Measurements from ENCODE around the gene LRCH4.

The LRCH4 gene

DNA sequence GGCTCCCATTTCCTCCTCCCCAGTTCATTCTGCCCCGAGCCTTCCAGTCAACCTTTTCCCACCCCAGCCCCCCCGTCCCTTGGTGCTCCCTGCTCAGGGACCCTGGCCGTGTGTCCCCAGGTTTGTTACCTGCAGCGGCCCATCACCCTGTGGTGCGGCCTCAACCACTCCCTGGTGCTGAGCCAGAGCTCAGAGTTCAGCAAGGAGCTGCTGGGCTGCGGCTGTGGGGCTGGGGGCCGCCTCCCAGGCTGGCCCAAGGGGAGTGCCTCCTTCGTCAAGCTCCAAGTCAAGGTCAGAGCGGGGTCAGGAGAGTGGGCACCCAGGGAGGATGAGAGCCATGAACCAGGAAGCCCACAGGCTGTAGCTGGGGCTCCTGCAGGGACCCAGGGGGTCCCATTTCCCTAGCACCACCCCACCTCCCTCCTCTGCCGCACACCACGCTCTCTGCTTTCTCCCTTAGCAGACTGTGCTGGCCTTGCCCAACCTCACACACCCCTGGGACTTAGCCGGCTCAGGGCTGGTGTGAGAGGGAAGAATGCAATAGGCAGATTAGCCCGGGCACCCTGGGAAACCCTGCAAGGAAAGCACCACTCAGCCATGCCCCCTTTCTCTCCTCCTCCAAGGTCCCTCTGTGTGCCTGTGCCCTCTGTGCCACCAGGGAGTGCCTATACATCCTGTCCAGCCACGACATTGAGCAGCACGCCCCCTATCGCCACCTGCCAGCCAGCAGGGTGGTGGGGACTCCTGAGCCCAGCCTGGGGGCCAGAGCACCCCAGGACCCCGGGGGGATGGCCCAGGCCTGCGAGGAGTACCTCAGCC lies 14.2 kb upstream of the LRCH4 start:
- H3K4me3 ChIP-seq (ENCODE audit: low read depth, low read length): no peak overlapping the region
- DNase-seq (ENCODE audit: low read depth, low spot score): no peak
- in situ Hi-C loops (cut with HindIII; ENCODE audit: low sequenced_read_pairs): no loop called here
- TF ChIP-seq, protein P1, sequence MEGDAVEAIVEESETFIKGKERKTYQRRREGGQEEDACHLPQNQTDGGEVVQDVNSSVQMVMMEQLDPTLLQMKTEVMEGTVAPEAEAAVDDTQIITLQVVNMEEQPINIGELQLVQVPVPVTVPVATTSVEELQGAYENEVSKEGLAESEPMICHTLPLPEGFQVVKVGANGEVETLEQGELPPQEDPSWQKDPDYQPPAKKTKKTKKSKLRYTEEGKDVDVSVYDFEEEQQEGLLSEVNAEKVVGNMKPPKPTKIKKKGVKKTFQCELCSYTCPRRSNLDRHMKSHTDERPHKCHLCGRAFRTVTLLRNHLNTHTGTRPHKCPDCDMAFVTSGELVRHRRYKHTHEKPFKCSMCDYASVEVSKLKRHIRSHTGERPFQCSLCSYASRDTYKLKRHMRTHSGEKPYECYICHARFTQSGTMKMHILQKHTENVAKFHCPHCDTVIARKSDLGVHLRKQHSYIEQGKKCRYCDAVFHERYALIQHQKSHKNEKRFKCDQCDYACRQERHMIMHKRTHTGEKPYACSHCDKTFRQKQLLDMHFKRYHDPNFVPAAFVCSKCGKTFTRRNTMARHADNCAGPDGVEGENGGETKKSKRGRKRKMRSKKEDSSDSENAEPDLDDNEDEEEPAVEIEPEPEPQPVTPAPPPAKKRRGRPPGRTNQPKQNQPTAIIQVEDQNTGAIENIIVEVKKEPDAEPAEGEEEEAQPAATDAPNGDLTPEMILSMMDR (IDR thresholded peaks at IDR 0.05; ENCODE audit: low read depth, low read length): no peak

DNA sequence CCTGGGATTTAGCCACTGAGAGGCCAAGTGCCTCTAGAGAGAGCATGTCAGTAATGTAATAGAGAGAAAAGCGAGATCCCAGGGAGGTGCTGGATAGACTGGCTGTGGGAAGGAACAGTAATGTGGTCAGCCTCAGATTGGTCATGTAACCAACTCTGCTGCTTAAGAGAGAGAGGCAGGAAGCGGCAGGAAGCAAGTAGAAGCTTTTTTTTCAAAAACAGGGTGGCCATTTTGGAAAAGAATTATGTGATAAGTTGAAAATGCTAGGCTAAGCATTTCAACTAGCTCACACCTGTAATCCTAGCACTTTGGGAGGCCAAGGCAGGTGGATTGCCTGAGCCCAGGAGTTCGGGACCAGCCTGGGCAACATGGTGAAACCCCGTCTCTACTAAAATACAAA lies 12.5 kb upstream of the LRCH4 start:
- H3K4me3 ChIP-seq (ENCODE audit: low read depth, low read length): no peak overlapping the region
- DNase-seq (ENCODE audit: low read depth, low spot score): peak; percentile 32
- in situ Hi-C loops (cut with HindIII; ENCODE audit: low sequenced_read_pairs): no loop called here
- TF ChIP-seq, protein P1 (IDR thresholded peaks at IDR 0.05; ENCODE audit: low read depth, low read length): no peak

DNA sequence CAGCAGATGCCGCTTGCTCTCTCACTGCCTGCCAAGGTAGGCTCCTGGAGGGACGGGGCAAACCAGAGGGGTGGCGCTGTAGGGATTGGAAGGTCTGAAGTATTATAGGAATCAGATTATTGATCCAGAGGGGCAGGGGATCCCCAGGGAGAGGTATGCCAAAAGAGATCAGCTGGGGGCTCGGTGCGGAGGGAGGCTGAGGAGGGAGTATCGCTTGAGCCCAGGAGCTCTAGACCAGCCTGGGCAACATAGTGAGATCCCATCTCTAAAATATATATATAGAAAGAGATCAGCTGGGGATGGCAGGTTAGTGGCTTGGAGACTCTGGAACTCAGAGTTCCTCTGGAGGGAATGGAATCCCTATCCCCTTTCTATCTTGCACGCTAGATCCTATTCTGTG lies 9.3 kb upstream of the LRCH4 start:
- TF ChIP-seq, protein P1 (IDR thresholded peaks at IDR 0.05; ENCODE audit: low read depth, low read length): no peak
- in situ Hi-C loops (cut with HindIII; ENCODE audit: low sequenced_read_pairs): no loop called here

DNA sequence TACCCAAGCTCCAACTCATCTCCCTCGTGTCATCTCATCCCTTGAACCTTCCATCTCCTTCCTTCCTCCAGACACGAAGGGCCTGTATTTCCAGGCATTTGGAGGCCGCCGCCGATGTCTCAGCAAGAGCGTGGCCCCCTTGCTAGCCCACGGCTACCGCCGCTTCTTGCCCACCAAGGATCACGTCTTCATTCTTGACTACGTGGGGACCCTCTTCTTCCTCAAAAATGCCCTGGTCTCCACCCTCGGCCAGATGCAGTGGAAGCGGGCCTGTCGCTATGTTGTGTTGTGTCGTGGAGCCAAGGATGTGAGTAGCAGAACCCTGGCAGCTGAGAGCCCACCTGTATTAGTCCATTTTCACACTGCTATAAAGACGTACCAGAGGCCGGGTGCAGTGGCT lies 5.7 kb upstream of the LRCH4 start:
- in situ Hi-C loops (cut with HindIII; ENCODE audit: low sequenced_read_pairs): no loop called here
- no peak overlapping the region for H3K4me3 ChIP-seq (ENCODE audit: low read depth, low read length)
- TF ChIP-seq, protein P1 (IDR thresholded peaks at IDR 0.05; ENCODE audit: low read depth, low read length): no peak
- DNase-seq (ENCODE audit: low read depth, low spot score): no peak

More for the DNA sequence above, 9.3 kb upstream of the LRCH4 start:
- no peak for DNase-seq (ENCODE audit: low read depth, low spot score)
- no peak overlapping the region for H3K4me3 ChIP-seq (ENCODE audit: low read depth, low read length)

DNA sequence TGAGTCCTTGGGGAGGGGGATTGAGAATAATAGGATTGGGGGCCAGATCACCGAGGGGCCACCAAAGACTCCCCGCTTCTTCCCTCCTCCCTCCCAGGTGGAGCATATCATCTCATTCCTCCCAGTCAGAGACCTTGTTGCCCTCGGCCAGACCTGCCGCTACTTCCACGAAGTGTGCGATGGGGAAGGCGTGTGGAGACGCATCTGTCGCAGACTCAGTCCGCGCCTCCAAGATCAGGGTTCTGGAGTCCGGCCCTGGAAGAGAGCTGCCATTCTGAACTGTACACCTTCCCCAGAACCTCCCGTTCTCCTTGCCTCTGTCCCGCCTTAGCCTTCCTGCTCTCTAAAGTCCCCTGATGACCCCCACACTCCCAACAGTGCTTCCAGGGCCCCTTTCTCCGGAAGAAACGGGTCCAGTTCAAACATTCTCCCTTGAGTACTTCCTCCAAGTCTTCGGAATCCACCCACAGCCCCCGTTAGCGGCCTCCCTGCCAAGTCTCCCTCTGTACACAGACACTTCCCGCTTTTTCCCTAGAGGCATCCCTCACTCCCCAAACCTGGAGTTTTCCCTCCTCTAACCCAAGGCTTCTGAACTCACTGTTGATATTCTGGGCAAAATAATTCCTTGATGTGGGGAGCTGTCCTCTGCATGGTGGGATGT lies 4.3 kb upstream of the LRCH4 start:
- in situ Hi-C loops (cut with HindIII; ENCODE audit: low sequenced_read_pairs): no loop called here
- no peak for DNase-seq (ENCODE audit: low read depth, low spot score)
- no peak overlapping the region for H3K4me3 ChIP-seq (ENCODE audit: low read depth, low read length)
- TF ChIP-seq, protein P1 (IDR thresholded peaks at IDR 0.05; ENCODE audit: low read depth, low read length): no peak

DNA sequence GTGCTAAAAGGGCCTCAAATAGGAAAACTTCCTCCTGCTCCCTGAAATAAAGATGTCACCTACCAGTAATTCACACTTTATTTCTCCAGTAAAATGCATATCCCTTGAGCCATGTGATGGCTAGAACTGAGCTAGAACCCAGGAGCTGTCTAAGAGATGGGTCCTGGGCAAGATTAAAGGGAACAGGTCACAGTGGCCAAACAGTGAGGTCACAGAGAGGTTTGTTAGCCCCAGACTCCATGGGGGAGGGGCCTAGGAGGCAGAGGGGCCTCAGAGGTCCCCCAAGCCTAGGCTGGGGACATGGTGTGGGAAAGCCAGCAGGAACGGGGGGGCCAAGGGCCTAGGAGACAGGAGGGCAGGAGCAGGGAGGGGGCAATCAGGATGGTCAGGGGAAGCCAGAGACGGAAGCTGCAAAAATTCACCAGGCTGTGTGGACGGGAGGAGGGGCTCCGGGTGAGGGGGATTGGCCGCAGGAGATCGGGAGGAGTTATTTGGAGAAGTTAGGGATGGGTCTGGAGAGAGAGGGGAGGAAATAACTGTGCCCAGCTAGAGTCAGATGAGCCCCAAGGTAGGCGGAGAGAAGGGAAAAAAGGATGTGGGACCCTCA lies 3.5 kb upstream of the LRCH4 start:
- no peak overlapping the region for H3K4me3 ChIP-seq (ENCODE audit: low read depth, low read length)
- DNase-seq (ENCODE audit: low read depth, low spot score): no peak
- in situ Hi-C loops (cut with HindIII; ENCODE audit: low sequenced_read_pairs): no loop called here
- TF ChIP-seq, protein P1 (IDR thresholded peaks at IDR 0.05; ENCODE audit: low read depth, low read length): no peak

Data from astrocyte of the spinal cord (primary cell).